AG04450 (cell line): ENCODE data around the gene SLC22A23. TPM values are rescaled to one million over a fixed set of nuclear protein-coding genes. Genes with fewer than 3 reads are reported as not detected.

Experiments used
- CTCF ChIA-PET: fragments of 300-600, 350-600 bp; formaldehyde crosslinking; extraction: SDS; loops from one replicate; lab custom pipeline; 2022; ENCODE audit warnings: antibody characterized with exemption, inconsistent platforms; lab: Charles Lee
- POLR2A ChIA-PET: fragments of 350-600 bp; formaldehyde crosslinking; extraction: SDS; loops from one replicate; lab custom pipeline; 2021; ENCODE audit warnings: antibody characterized with exemption, inconsistent platforms; lab: Yijun Ruan, JAX
- DNase-seq: peaks from one replicate; pipeline ENCODE4 v3.0.0-alpha.2; 2011; ENCODE audit warnings: low read depth, low spot score
- H3K27ac ChIP-seq: one replicate; pipeline ENCODE4 v1.5.1; 2012; ENCODE audit warnings: low read depth, low read length, control low read depth
- H3K27me3 ChIP-seq: one replicate; pipeline ENCODE4 v1.6.0; 2012; ENCODE audit warnings: low read length; ENCODE audit not compliant: control insufficient read depth, insufficient read depth
- H3K4me3 ChIP-seq: 2 replicates; pipeline ENCODE4 v1.5.1; 2011; ENCODE audit warnings: mild to moderate bottlenecking, low read depth, low read length, control low read depth
- H3K9me3 ChIP-seq: 2 replicates; pipeline ENCODE4 v1.5.1; 2012; ENCODE audit warnings: low read length; ENCODE audit not compliant: control insufficient read depth, insufficient read depth
- polyA plus RNA-seq: library from polyadenylated mRNA; depleted of rRNA; stranded (reverse); fragments of >200 nt; gene quantifications from 2 replicates; pipeline ENCODE4 v1.2.3, GENCODE V29; 2011
- TF ChIP-seq, protein P1 (sequence below): IDR thresholded peaks from 2 replicates; pipeline ENCODE4 v1.5.1; 2011; ENCODE audit warnings: low read depth, low read length, control low read depth, inconsistent platforms

SLC22A23 gene
- polyA plus RNA-seq, 1 experiment: not detected

DNA sequence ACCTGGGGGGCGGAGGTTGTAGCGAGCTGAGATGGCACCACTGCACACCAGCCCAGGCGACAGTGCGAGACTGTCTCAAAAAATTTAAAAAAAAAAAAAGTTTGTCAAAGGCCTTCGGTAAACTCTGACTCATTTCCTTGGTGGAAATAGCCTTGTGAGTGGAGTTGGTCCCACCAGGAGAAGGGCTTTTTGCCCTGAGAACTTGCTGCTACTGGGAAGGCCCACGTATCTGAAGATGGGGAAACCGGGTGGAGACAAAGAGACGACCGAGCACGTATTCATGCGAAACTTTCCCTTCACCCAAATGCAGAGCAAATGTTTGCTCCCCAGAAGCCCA lies 51.7 kb downstream of the SLC22A23 start:
- Histone ChIP-seq H3K9me3 (no peaks in the 10 kb centered on the region), H3K4me3 (no peak overlapping the region), H3K27me3 (peaks cover 40% of the 10 kb centered on the region), H3K27ac (no peak overlapping the region)
- ChIA-PET CTCF (interaction anchor here (0.8 kb wide), 1 partner anchor 33 kb away, joined by 4 read pairs; no protein-coding TSS in a partner anchor), POLR2A (no interaction called here)
- TF ChIP-seq, protein P1, sequence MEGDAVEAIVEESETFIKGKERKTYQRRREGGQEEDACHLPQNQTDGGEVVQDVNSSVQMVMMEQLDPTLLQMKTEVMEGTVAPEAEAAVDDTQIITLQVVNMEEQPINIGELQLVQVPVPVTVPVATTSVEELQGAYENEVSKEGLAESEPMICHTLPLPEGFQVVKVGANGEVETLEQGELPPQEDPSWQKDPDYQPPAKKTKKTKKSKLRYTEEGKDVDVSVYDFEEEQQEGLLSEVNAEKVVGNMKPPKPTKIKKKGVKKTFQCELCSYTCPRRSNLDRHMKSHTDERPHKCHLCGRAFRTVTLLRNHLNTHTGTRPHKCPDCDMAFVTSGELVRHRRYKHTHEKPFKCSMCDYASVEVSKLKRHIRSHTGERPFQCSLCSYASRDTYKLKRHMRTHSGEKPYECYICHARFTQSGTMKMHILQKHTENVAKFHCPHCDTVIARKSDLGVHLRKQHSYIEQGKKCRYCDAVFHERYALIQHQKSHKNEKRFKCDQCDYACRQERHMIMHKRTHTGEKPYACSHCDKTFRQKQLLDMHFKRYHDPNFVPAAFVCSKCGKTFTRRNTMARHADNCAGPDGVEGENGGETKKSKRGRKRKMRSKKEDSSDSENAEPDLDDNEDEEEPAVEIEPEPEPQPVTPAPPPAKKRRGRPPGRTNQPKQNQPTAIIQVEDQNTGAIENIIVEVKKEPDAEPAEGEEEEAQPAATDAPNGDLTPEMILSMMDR: no peak
- DNase-seq: no peak

GRCh38 chr6:3403238-3404173 lies 53.3 kb downstream of the SLC22A23 start:
- Histone ChIP-seq H3K27ac (no peak overlapping the region), H3K27me3 (peaks cover 28% of the 10 kb centered on the region), H3K9me3 (no peaks in the 10 kb centered on the region), H3K4me3 (no peak overlapping the region)
- TF ChIP-seq, protein P1: no peak
- ChIA-PET CTCF (interaction anchor here (0.9 to 1.0 kb wide), 2 partner anchors 328 to 330 kb away, joined by 3 read pairs; no protein-coding TSS in a partner anchor), POLR2A (no interaction called here)
- no peak for DNase-seq

GRCh38 chr6:3402310-3403237 lies 54.3 kb downstream of the SLC22A23 start:
- Histone ChIP-seq H3K4me3 (no peak overlapping the region), H3K27ac (no peak overlapping the region), H3K27me3 (peaks cover 25% of the 10 kb centered on the region), H3K9me3 (no peaks in the 10 kb centered on the region)
- CTCF ChIA-PET: no interaction called here
- no peak for DNase-seq
- POLR2A ChIA-PET: no interaction called here
- TF ChIP-seq, protein P1: no peak

- H3K4me3 ChIP-seq: no peak overlapping the region
- TF ChIP-seq, protein P1: no peak
- no peak overlapping the region for H3K27ac ChIP-seq
- POLR2A ChIA-PET: no interaction called here
- peaks cover 11% of the 10 kb centered on the region for H3K27me3 ChIP-seq
- no peak for DNase-seq
- no peaks in the 10 kb centered on the region for H3K9me3 ChIP-seq
- CTCF ChIA-PET: no interaction called here
Measured at GRCh38 chr6:3400162-3400561, 56.7 kb downstream of the SLC22A23 start.
